ENCODE data around the gene CTNNA2.

The CTNNA2 gene

DNA sequence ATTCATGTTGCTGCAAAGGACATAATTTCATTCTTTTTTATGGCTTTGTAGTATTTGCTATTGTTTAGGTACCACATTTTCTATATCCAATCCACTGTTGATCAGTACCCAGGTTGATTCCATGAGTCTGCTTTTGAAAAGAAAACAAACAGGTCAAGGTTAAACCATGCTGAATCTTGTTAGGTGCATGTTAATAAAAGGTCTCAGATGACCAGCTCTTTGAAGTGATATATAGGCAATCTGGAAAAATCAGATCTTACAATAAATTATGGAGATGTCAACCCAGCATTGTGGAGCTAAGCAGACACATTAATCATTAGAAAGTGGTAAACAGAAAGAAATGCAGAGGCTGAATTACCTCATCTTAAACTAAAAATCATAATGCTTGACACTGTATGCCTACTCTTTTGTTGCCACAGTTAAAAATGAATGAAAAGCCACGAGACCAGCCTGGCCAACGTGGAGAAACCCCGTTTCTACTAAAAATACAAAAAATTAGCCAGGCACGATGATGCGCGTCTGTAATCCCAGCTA, 246.0 kb downstream of the CTNNA2 start:
- Histone ChIP-seq H3K4me2 (ENCODE audit: low read length, poor library complexity, severe bottlenecking) (no peak overlapping the region), H3K4me3 (ENCODE audit: insufficient read depth in 1 of 2, low read depth in 1 of 2, low read length in 2 of 2) (no peak overlapping the region), H3K36me3 (ENCODE audit: control insufficient read depth in 1 of 2, insufficient read depth in 2 of 2, low read depth in 1 of 2, low read length in 2 of 2) (no peaks in the 10 kb centered on the region), H2BK12ac (ENCODE audit: low read length in 2 of 2) (no peak overlapping the region), H2AFZ (ENCODE audit: low read depth, low read length) (no peak overlapping the region), H4K91ac (ENCODE audit: low read length) (no peak overlapping the region), H3K4ac (ENCODE audit: low read depth in 1 of 2, low read length in 2 of 2) (no peak overlapping the region), H3K9ac (ENCODE audit: low read length) (no peak overlapping the region), H3K9me3 (ENCODE audit: control insufficient read depth, low read length) (no peaks in the 10 kb centered on the region), H2AK5ac (ENCODE audit: low read length, severe bottlenecking) (no peak overlapping the region), H3K23ac (ENCODE audit: low read length in 2 of 2) (no peak overlapping the region), H3K4me1 (ENCODE audit: control insufficient read depth, insufficient read depth, low read depth, low read length) (no peaks in the 10 kb centered on the region), H4K8ac (ENCODE audit: low read length) (no peak overlapping the region), H2BK15ac (ENCODE audit: low read depth, poor library complexity, severe bottlenecking) (no peak overlapping the region), H2BK5ac (ENCODE audit: low read depth, low read length, poor library complexity, severe bottlenecking) (no peak overlapping the region), H3K27me3 (ENCODE audit: control insufficient read depth in 1 of 2, insufficient read depth in 1 of 2, low read length in 2 of 2) (no peaks in the 10 kb centered on the region), H3K18ac (ENCODE audit: low read depth in 1 of 2, low read length in 2 of 2) (no peak overlapping the region), H3K79me1 (replicated peaks; ENCODE audit: low read length, poor library complexity, severe bottlenecking) (no peaks in the 10 kb centered on the region), H3K27ac (ENCODE audit: low read length, poor library complexity, severe bottlenecking) (no peak overlapping the region), H2BK120ac (ENCODE audit: low read depth, low read length) (no peak overlapping the region), H3K14ac (ENCODE audit: low read length in 2 of 2) (no peak overlapping the region)
- DNase-seq: no peak
- whole genome bisulfite sequencing: 86% methylated on average over 6 of the region's 6 CpGs

DNA sequence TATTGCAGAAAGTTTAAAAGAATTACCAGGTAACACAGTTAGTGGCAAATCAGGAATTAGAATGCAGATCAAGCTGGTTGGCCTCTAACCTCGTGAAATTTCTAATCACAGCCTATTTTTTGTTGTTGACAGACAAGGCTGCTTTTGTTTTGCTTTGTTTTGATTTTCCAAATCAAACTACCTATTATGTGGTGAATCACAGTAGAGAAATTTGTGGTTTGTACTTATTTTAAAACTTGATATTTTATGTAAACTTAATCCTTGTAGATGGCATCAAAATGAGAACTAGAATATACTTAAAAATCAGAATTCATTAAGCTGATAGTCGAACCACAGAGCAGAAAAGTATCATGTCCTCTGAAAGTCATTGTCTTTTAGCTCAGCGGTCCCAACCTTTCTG, 258.1 kb downstream of the CTNNA2 start:
- H3K27me3 ChIP-seq (ENCODE audit: control insufficient read depth in 1 of 2, insufficient read depth in 1 of 2, low read length in 2 of 2): no peaks in the 10 kb centered on the region
- no peak overlapping the region for H3K14ac ChIP-seq (ENCODE audit: low read length in 2 of 2)
- no peak overlapping the region for H2BK12ac ChIP-seq (ENCODE audit: low read length in 2 of 2)
- H2BK15ac ChIP-seq (ENCODE audit: low read depth, poor library complexity, severe bottlenecking): no peak overlapping the region
- no peak overlapping the region for H3K4me2 ChIP-seq (ENCODE audit: low read length, poor library complexity, severe bottlenecking)
- H3K18ac ChIP-seq (ENCODE audit: low read depth in 1 of 2, low read length in 2 of 2): no peak overlapping the region
- H2BK5ac ChIP-seq (ENCODE audit: low read depth, low read length, poor library complexity, severe bottlenecking): no peak overlapping the region
- WGBS: 85% methylated on average over 2 of the region's 3 CpGs
- no peak overlapping the region for H4K91ac ChIP-seq (ENCODE audit: low read length)
- H3K27ac ChIP-seq (ENCODE audit: low read length, poor library complexity, severe bottlenecking): no peak overlapping the region
- H3K36me3 ChIP-seq (ENCODE audit: control insufficient read depth in 1 of 2, insufficient read depth in 2 of 2, low read depth in 1 of 2, low read length in 2 of 2): no peaks in the 10 kb centered on the region
- DNase-seq: no peak
- H2AK5ac ChIP-seq (ENCODE audit: low read length, severe bottlenecking): no peak overlapping the region
- H3K79me1 ChIP-seq (replicated peaks; ENCODE audit: low read length, poor library complexity, severe bottlenecking): no peaks in the 10 kb centered on the region
- no peaks in the 10 kb centered on the region for H3K9me3 ChIP-seq (ENCODE audit: control insufficient read depth, low read length)
- no peak overlapping the region for H3K4ac ChIP-seq (ENCODE audit: low read depth in 1 of 2, low read length in 2 of 2)
- H3K9ac ChIP-seq (ENCODE audit: low read length): no peak overlapping the region
- no peak overlapping the region for H3K4me3 ChIP-seq (ENCODE audit: insufficient read depth in 1 of 2, low read depth in 1 of 2, low read length in 2 of 2)
- H2AFZ ChIP-seq (ENCODE audit: low read depth, low read length): no peak overlapping the region
- no peak overlapping the region for H2BK120ac ChIP-seq (ENCODE audit: low read depth, low read length)
- H3K23ac ChIP-seq (ENCODE audit: low read length in 2 of 2): no peak overlapping the region
- no peak overlapping the region for H4K8ac ChIP-seq (ENCODE audit: low read length)
- no peaks in the 10 kb centered on the region for H3K4me1 ChIP-seq (ENCODE audit: control insufficient read depth, insufficient read depth, low read depth, low read length)

DNA sequence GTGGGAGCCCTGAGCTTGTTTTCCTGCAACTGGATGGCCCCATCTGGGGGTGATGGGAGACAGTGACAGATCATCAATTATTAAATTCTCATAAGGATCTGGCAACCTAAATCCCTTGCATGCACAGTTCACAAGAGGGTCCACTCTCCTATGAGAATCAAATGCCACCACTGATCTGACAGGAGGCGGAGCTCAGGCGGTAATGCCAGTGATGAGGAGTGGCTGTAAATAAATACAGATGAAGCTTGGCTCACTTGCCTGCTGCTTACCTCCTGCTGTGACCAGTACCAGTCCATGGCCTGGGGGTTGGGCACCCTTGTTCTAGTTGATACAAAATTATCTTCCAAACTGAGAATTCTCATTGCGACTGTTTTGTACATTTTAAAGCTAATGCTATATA, 258.6 kb downstream of the CTNNA2 start:
- Histone ChIP-seq H4K91ac (ENCODE audit: low read length) (no peak overlapping the region), H2BK120ac (ENCODE audit: low read depth, low read length) (no peak overlapping the region), H3K9me3 (ENCODE audit: control insufficient read depth, low read length) (no peaks in the 10 kb centered on the region), H3K79me1 (replicated peaks; ENCODE audit: low read length, poor library complexity, severe bottlenecking) (no peaks in the 10 kb centered on the region), H3K4ac (ENCODE audit: low read depth in 1 of 2, low read length in 2 of 2) (no peak overlapping the region), H2BK5ac (ENCODE audit: low read depth, low read length, poor library complexity, severe bottlenecking) (no peak overlapping the region), H3K4me3 (ENCODE audit: insufficient read depth in 1 of 2, low read depth in 1 of 2, low read length in 2 of 2) (no peak overlapping the region), H3K4me2 (ENCODE audit: low read length, poor library complexity, severe bottlenecking) (no peak overlapping the region), H2BK15ac (ENCODE audit: low read depth, poor library complexity, severe bottlenecking) (no peak overlapping the region), H3K23ac (ENCODE audit: low read length in 2 of 2) (no peak overlapping the region), H3K27me3 (ENCODE audit: control insufficient read depth in 1 of 2, insufficient read depth in 1 of 2, low read length in 2 of 2) (no peaks in the 10 kb centered on the region), H3K4me1 (ENCODE audit: control insufficient read depth, insufficient read depth, low read depth, low read length) (no peaks in the 10 kb centered on the region), H2BK12ac (ENCODE audit: low read length in 2 of 2) (no peak overlapping the region), H3K36me3 (ENCODE audit: control insufficient read depth in 1 of 2, insufficient read depth in 2 of 2, low read depth in 1 of 2, low read length in 2 of 2) (no peaks in the 10 kb centered on the region), H3K18ac (ENCODE audit: low read depth in 1 of 2, low read length in 2 of 2) (no peak overlapping the region), H4K8ac (ENCODE audit: low read length) (no peak overlapping the region), H3K9ac (ENCODE audit: low read length) (no peak overlapping the region), H3K27ac (ENCODE audit: low read length, poor library complexity, severe bottlenecking) (no peak overlapping the region), H2AK5ac (ENCODE audit: low read length, severe bottlenecking) (no peak overlapping the region), H3K14ac (ENCODE audit: low read length in 2 of 2) (no peak overlapping the region), H2AFZ (ENCODE audit: low read depth, low read length) (no peak overlapping the region)
- WGBS: 56% methylated on average over 2 of the region's 3 CpGs
- no peak for DNase-seq

DNA sequence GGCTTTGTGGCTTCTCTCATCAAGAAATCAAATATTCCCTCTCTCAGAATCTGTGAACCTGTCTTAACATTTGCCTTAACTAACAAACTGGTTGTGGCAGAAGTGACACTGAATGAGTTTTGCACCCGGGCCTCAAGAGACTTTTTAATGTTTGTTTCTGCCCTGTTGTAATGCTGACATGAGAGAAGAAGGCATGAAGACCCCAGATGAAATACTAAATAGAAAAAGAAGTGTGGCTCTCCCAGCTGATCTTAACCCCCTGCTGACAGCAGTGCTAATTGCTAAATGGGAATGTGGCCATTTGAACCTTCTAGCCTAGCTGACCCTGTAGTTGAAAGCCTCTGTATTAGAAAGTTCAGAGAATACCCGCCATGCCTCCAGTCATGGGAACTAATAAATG, 261.2 kb downstream of the CTNNA2 start:
- no peaks in the 10 kb centered on the region for H3K36me3 ChIP-seq (ENCODE audit: control insufficient read depth in 1 of 2, insufficient read depth in 2 of 2, low read depth in 1 of 2, low read length in 2 of 2)
- H3K4me2 ChIP-seq (ENCODE audit: low read length, poor library complexity, severe bottlenecking): no peak overlapping the region
- no peak overlapping the region for H3K27ac ChIP-seq (ENCODE audit: low read length, poor library complexity, severe bottlenecking)
- H3K9me3 ChIP-seq (ENCODE audit: control insufficient read depth, low read length): no peaks in the 10 kb centered on the region
- no peak overlapping the region for H2AK5ac ChIP-seq (ENCODE audit: low read length, severe bottlenecking)
- no peaks in the 10 kb centered on the region for H3K79me1 ChIP-seq (replicated peaks; ENCODE audit: low read length, poor library complexity, severe bottlenecking)
- H2BK12ac ChIP-seq (ENCODE audit: low read length in 2 of 2): no peak overlapping the region
- no peak overlapping the region for H4K91ac ChIP-seq (ENCODE audit: low read length)
- H2BK15ac ChIP-seq (ENCODE audit: low read depth, poor library complexity, severe bottlenecking): no peak overlapping the region
- no peaks in the 10 kb centered on the region for H3K4me1 ChIP-seq (ENCODE audit: control insufficient read depth, insufficient read depth, low read depth, low read length)
- H2BK5ac ChIP-seq (ENCODE audit: low read depth, low read length, poor library complexity, severe bottlenecking): no peak overlapping the region
- no peaks in the 10 kb centered on the region for H3K27me3 ChIP-seq (ENCODE audit: control insufficient read depth in 1 of 2, insufficient read depth in 1 of 2, low read length in 2 of 2)
- H3K9ac ChIP-seq (ENCODE audit: low read length): no peak overlapping the region
- H4K8ac ChIP-seq (ENCODE audit: low read length): no peak overlapping the region
- no peak overlapping the region for H3K4ac ChIP-seq (ENCODE audit: low read depth in 1 of 2, low read length in 2 of 2)
- no peak overlapping the region for H3K23ac ChIP-seq (ENCODE audit: low read length in 2 of 2)
- no peak for DNase-seq
- H2BK120ac ChIP-seq (ENCODE audit: low read depth, low read length): no peak overlapping the region
- no peak overlapping the region for H3K14ac ChIP-seq (ENCODE audit: low read length in 2 of 2)
- H3K4me3 ChIP-seq (ENCODE audit: insufficient read depth in 1 of 2, low read depth in 1 of 2, low read length in 2 of 2): no peak overlapping the region
- H2AFZ ChIP-seq (ENCODE audit: low read depth, low read length): no peak overlapping the region
- no peak overlapping the region for H3K18ac ChIP-seq (ENCODE audit: low read depth in 1 of 2, low read length in 2 of 2)
- 90% methylated on average over 2 of the region's 2 CpGs for WGBS
